C4-2B (cell line): ENCODE results near the gene PLEKHA5.

ENCODE experiments used
- ZFX ChIP-seq: fragments of 450-650 bp; IDR thresholded peaks from 2 replicates; pipeline ENCODE4 v1.6.1; 2017
- TF ChIP-seq, protein P1 (sequence below): fragments of 450-650 bp; conservative IDR thresholded peaks from 2 replicates; pipeline ENCODE4 v1.5.1; 2017; ENCODE audit warnings: mild to moderate bottlenecking

DNA sequence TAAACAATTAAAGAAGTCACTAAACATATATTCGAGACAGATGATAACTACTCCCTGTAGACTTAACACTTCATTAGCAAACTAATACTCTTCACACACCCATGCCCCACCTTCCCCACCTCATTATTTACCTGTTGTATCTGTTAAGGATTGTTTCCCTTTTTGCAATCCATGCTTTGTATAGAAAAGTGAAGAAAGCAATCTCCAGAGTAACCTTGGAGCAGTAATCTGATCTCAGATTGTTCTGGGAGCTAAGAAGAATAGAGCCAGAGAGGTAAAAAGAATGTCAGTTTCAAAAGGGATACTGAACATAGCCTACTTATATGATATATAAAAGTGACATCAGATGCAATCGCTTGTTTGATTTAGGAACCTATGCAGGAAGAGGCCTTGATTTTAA is 37.4 kb downstream of the PLEKHA5 start:
- TF ChIP-seq, protein P1, sequence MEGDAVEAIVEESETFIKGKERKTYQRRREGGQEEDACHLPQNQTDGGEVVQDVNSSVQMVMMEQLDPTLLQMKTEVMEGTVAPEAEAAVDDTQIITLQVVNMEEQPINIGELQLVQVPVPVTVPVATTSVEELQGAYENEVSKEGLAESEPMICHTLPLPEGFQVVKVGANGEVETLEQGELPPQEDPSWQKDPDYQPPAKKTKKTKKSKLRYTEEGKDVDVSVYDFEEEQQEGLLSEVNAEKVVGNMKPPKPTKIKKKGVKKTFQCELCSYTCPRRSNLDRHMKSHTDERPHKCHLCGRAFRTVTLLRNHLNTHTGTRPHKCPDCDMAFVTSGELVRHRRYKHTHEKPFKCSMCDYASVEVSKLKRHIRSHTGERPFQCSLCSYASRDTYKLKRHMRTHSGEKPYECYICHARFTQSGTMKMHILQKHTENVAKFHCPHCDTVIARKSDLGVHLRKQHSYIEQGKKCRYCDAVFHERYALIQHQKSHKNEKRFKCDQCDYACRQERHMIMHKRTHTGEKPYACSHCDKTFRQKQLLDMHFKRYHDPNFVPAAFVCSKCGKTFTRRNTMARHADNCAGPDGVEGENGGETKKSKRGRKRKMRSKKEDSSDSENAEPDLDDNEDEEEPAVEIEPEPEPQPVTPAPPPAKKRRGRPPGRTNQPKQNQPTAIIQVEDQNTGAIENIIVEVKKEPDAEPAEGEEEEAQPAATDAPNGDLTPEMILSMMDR = no peak
- TF ChIP-seq ZFX = no peak
